Activated naive CD4-positive, alpha-beta T cell treated with anti-CD3 and anti-CD28 coated beads, Interleukin-2, amount 50 U/mL, for 24 hours (primary cell): Measurements from ENCODE around the gene TNFRSF12A.

Experiments used
- H3K27ac Mint-ChIP-seq: one replicate; pipeline ENCODE4 v1.8.0; 2021; ENCODE audit warnings: mild to moderate bottlenecking, mixed read lengths
- H3K27me3 Mint-ChIP-seq: one replicate; pipeline ENCODE4 v1.8.0; 2021; ENCODE audit warnings: mixed read lengths
- H3K36me3 Mint-ChIP-seq: one replicate; pipeline ENCODE4 v1.8.0; 2021; ENCODE audit warnings: mixed read lengths
- H3K4me1 Mint-ChIP-seq: one replicate; pipeline ENCODE4 v1.8.0; 2021; ENCODE audit warnings: mixed read lengths
- H3K4me3 Mint-ChIP-seq: one replicate; pipeline ENCODE4 v1.8.0; 2021; ENCODE audit warnings: mild to moderate bottlenecking, mixed read lengths
- H3K9me3 Mint-ChIP-seq: one replicate; pipeline ENCODE4 v1.8.0; 2021; ENCODE audit warnings: mixed read lengths

The TNFRSF12A gene

DNA sequence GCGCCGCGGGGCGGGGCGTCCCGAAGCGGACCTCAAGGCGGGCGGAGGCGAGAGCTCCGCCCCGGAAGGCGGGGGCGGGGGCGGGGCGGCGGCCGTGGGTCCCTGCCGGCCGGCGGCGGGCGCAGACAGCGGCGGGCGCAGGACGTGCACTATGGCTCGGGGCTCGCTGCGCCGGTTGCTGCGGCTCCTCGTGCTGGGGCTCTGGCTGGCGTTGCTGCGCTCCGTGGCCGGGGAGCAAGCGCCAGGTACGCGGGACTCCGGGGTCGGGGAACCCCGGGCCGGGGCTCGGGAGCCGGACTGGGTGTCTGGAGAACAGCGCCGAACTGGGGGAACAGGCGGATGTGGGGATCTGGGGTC lies at the start of gene TNFRSF12A:
TSS of gene TNFRSF12A (plus strand) at position 122 of the 357 bp plus-strand sequence. CDS start at position 152, 30 bp downstream.
- H3K27ac Mint-ChIP-seq: peak within 1 kb of the TSS; percentile 93
- peaks cover 45% of the 10 kb centered on the region for H3K4me1 Mint-ChIP-seq
- H3K9me3 Mint-ChIP-seq: no peaks in the 10 kb centered on the region
- H3K4me3 Mint-ChIP-seq: peak within 1 kb of the TSS; percentile 97
- H3K27me3 Mint-ChIP-seq: peaks cover 2% of the 10 kb centered on the region
- H3K36me3 Mint-ChIP-seq: peaks cover 3% of the 10 kb centered on the region

DNA sequence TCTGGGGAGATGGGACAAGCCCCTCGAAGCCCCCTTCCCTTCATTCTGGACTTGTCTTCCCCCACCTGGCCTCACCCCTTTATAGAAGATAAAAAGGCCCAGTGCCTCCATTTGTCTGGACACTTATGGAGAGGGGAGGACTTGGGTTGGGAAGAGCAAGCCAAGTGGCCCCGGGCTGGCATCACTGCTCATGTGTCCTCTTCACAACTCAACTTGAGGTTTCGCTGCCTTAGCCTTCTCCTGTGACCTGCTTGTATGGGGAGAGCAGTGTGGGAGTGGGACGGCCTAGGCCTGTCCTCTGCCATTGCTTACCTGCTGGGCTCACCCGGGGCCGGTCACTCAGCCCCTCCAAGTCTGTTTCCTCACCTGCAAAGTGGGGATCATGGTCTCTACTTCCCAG lies 49.6 kb upstream of the TNFRSF12A start:
- peaks cover 9% of the 10 kb centered on the region for H3K4me1 Mint-ChIP-seq
- H3K27me3 Mint-ChIP-seq: peaks cover 8% of the 10 kb centered on the region
- H3K36me3 Mint-ChIP-seq: no peaks in the 10 kb centered on the region
- H3K9me3 Mint-ChIP-seq: no peaks in the 10 kb centered on the region
- H3K4me3 Mint-ChIP-seq: peak overlapping the region; percentile 57
- H3K27ac Mint-ChIP-seq: no peak overlapping the region

- Mint-ChIP-seq H3K36me3 (no peaks in the 10 kb centered on the region), H3K4me1 (peaks cover 9% of the 10 kb centered on the region), H3K27me3 (peaks cover 8% of the 10 kb centered on the region), H3K9me3 (no peaks in the 10 kb centered on the region), H3K27ac (peak overlapping the region; percentile 68), H3K4me3 (peak overlapping the region; percentile 57)
Measured at GRCh38 chr16:2971134-2971984, 48.8 kb upstream of the TNFRSF12A start.

DNA sequence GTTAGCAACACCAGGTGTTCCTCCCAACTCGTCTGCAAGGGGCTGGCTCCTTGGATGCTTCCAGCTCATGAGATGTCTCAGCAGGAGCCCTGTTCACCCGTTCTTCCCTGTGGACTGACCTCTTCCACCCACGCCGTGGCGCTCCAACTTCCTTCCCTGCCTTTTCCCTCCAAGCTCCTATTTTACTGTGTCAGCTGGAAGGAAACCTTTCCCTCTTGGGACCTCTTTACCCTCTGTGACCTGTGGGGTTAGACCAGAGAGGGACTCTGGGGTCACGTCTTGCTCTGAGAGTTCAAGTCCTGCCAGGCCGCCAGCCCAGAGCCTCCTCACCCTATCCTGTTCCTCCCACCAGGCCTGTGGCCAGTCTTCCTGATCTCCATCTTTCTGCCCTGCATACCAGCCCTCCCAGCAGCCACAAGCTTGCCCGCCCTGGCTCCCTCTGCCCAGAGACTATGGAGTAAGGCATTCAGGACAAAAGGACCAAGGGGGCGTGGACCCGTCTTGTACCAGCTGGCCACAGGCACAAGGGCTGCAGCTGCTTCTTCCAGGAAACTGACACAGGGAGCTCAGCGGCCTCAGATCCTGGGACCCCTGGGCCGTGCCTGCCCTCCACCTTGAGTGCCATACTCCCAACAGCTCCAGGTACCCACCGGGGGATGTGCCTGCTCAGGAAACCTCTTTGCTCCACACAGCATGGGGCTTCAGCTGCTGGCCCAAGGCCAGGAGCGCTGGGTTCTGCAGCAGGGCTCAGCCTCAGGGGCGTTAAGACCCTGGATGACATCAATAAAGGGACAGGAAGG lies 48.0 kb upstream of the TNFRSF12A start:
- H3K4me1 Mint-ChIP-seq: peaks cover 9% of the 10 kb centered on the region
- H3K36me3 Mint-ChIP-seq: no peaks in the 10 kb centered on the region
- no peak overlapping the region for H3K4me3 Mint-ChIP-seq
- H3K9me3 Mint-ChIP-seq: no peaks in the 10 kb centered on the region
- peaks cover 8% of the 10 kb centered on the region for H3K27me3 Mint-ChIP-seq
- peak overlapping the region; percentile 12 for H3K27ac Mint-ChIP-seq

GRCh38 chr16:2973093-2973492 lies 47.1 kb upstream of the TNFRSF12A start:
- Mint-ChIP-seq H3K36me3 (no peaks in the 10 kb centered on the region), H3K27me3 (peaks cover 7% of the 10 kb centered on the region), H3K4me1 (peaks cover 6% of the 10 kb centered on the region), H3K27ac (no peak overlapping the region), H3K4me3 (no peak overlapping the region), H3K9me3 (no peaks in the 10 kb centered on the region)

GRCh38 chr16:2973605-2974318 lies 46.4 kb upstream of the TNFRSF12A start:
- Mint-ChIP-seq H3K27ac (peak overlapping the region; percentile 70), H3K9me3 (no peaks in the 10 kb centered on the region), H3K4me3 (no peak overlapping the region), H3K27me3 (peaks cover 2% of the 10 kb centered on the region), H3K4me1 (no peaks in the 10 kb centered on the region), H3K36me3 (no peaks in the 10 kb centered on the region)

GRCh38 chr16:2974319-2975056 lies 45.7 kb upstream of the TNFRSF12A start:
- H3K27me3 Mint-ChIP-seq: peaks cover 2% of the 10 kb centered on the region
- no peaks in the 10 kb centered on the region for H3K36me3 Mint-ChIP-seq
- H3K27ac Mint-ChIP-seq: peak overlapping the region; percentile 70
- no peak overlapping the region for H3K4me3 Mint-ChIP-seq
- no peaks in the 10 kb centered on the region for H3K4me1 Mint-ChIP-seq
- no peaks in the 10 kb centered on the region for H3K9me3 Mint-ChIP-seq

- H3K4me3 Mint-ChIP-seq: no peak overlapping the region
- no peak overlapping the region for H3K27ac Mint-ChIP-seq
- H3K4me1 Mint-ChIP-seq: no peaks in the 10 kb centered on the region
- H3K36me3 Mint-ChIP-seq: no peaks in the 10 kb centered on the region
- H3K9me3 Mint-ChIP-seq: no peaks in the 10 kb centered on the region
- peaks cover 2% of the 10 kb centered on the region for H3K27me3 Mint-ChIP-seq
Measured at GRCh38 chr16:2975161-2975795, 44.9 kb upstream of the TNFRSF12A start.

GRCh38 chr16:2976201-2976600 lies 44.0 kb upstream of the TNFRSF12A start:
- no peaks in the 10 kb centered on the region for H3K36me3 Mint-ChIP-seq
- H3K27ac Mint-ChIP-seq: no peak overlapping the region
- H3K27me3 Mint-ChIP-seq: peaks cover 2% of the 10 kb centered on the region
- no peak overlapping the region for H3K4me3 Mint-ChIP-seq
- H3K9me3 Mint-ChIP-seq: no peaks in the 10 kb centered on the region
- H3K4me1 Mint-ChIP-seq: peaks cover 6% of the 10 kb centered on the region

GRCh38 chr16:2976673-2977072 lies 43.5 kb upstream of the TNFRSF12A start:
- H3K4me3 Mint-ChIP-seq: no peak overlapping the region
- no peaks in the 10 kb centered on the region for H3K36me3 Mint-ChIP-seq
- no peak overlapping the region for H3K27ac Mint-ChIP-seq
- H3K9me3 Mint-ChIP-seq: no peaks in the 10 kb centered on the region
- H3K4me1 Mint-ChIP-seq: peaks cover 10% of the 10 kb centered on the region
- H3K27me3 Mint-ChIP-seq: peaks cover 2% of the 10 kb centered on the region

DNA sequence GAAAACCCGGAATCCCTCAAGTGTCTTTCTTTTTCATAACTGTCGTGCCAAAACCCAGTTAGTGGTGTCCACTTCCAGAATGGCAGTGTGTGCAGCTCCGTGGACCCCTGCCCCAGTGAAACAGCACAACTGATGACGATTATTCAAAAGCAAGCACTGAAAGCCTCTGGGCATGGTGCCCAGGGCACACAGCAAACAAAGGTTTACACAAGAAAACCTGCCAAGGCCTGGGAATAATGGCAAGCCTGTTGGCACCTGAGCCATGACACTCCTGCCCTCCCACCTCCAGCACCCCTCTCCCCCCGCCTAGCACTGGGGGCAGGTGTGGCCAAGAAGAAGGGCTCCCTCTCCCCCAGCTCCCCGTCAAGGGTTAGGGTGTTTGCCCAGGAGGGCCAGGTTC lies 42.7 kb upstream of the TNFRSF12A start:
- no peak overlapping the region for H3K27ac Mint-ChIP-seq
- H3K9me3 Mint-ChIP-seq: no peaks in the 10 kb centered on the region
- no peaks in the 10 kb centered on the region for H3K27me3 Mint-ChIP-seq
- H3K4me1 Mint-ChIP-seq: peaks cover 12% of the 10 kb centered on the region
- H3K4me3 Mint-ChIP-seq: no peak overlapping the region
- no peaks in the 10 kb centered on the region for H3K36me3 Mint-ChIP-seq

DNA sequence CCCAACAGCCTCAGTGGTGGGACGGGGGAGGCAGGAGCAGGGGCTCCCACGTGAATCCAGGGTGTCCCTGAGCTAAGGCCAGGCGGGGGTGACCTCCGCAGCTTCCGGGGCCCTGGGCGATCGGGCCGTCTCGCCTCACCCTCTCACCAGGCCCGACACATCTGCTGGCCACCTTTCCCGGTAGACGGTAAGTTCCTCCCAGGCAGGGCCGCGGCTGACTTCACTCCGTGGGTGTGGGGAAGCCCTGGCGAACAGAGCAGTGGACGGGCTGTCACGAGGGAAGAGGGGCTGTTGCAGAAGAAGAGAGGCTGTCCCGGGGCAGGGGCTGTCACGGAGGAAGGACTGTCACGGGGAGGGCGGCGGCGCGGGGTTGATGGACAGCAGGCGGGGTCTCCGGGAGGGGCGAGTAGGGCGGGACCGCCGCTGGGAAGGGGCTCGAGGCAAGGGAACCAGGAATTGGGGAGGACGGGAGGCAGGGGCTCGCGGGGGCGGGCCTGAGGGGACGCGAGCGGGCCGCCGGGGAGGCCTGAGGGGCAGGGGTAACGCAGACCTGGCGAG lies 40.4 kb upstream of the TNFRSF12A start:
- Mint-ChIP-seq H3K36me3 (no peaks in the 10 kb centered on the region), H3K4me1 (peaks cover 16% of the 10 kb centered on the region), H3K9me3 (no peaks in the 10 kb centered on the region), H3K4me3 (peak overlapping the region; percentile 74), H3K27ac (no peak overlapping the region), H3K27me3 (no peaks in the 10 kb centered on the region)

DNA sequence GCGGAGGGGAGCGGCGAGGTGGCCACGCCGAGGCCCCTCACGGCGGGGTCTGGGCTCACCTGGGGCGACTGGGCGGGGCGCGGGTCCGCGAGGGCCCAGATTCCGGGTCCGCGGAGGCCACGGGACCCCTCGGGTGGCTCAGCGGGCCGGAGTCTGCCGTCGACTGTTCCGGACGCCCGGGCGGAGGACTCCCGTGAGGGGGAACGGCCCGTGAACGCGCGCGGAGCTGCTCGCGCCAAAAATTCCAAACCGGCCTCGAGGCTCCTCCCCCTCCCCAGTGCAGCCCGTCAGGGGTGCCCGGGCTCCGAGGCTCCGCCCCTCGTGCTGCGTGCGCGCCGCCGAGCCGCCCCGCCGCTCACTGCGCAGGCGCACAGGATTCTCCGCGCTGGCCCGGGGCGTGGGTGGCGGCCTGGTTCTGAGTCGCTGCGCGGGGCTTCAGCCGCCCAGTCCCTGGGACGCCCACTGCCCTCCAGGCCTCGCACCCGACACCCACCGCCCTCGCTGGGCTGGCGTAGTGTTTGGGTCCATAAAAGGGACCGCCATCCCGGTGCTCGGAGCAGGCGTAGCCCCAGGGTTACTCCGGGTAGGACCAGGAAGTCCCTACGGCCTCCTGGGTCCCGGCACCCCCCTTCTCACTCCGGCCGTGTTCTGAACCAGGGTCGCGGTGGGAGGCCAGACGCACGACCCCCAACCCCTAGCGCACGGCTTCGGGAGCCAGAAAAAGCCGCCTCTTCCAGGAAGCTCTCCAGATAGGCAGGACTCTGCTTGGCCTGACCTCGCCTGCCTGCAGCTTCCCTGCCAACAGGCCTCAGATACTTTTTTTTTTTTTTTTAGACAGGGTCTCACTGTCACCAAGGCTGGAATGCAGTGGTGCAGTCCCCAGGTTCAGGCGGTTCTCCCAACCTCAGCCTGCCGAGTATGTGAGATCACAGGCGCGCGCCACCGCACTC lies 39.7 kb upstream of the TNFRSF12A start, which contains the start of gene PKMYT1:
TSS of gene PKMYT1 (minus strand) at position 220 of the 950 bp plus-strand sequence. CDS start 789 bp downstream, outside the sequence.
- H3K9me3 Mint-ChIP-seq: no peaks in the 10 kb centered on the region
- H3K36me3 Mint-ChIP-seq: no peaks in the 10 kb centered on the region
- peak within 1 kb of the TSS; percentile 85 for H3K4me3 Mint-ChIP-seq
- peaks cover 16% of the 10 kb centered on the region for H3K4me1 Mint-ChIP-seq
- no peak within 1 kb of the TSS for H3K27ac Mint-ChIP-seq
- H3K27me3 Mint-ChIP-seq: no peaks in the 10 kb centered on the region
